Measurements from ENCODE around the gene TMEM253. TPM values are rescaled to one million over a fixed set of nuclear protein-coding genes. Genes with fewer than 3 reads are reported as not detected.

TMEM253 gene
- total RNA-seq, 1 donor from 2014 or later, result 0.19 TPM

DNA sequence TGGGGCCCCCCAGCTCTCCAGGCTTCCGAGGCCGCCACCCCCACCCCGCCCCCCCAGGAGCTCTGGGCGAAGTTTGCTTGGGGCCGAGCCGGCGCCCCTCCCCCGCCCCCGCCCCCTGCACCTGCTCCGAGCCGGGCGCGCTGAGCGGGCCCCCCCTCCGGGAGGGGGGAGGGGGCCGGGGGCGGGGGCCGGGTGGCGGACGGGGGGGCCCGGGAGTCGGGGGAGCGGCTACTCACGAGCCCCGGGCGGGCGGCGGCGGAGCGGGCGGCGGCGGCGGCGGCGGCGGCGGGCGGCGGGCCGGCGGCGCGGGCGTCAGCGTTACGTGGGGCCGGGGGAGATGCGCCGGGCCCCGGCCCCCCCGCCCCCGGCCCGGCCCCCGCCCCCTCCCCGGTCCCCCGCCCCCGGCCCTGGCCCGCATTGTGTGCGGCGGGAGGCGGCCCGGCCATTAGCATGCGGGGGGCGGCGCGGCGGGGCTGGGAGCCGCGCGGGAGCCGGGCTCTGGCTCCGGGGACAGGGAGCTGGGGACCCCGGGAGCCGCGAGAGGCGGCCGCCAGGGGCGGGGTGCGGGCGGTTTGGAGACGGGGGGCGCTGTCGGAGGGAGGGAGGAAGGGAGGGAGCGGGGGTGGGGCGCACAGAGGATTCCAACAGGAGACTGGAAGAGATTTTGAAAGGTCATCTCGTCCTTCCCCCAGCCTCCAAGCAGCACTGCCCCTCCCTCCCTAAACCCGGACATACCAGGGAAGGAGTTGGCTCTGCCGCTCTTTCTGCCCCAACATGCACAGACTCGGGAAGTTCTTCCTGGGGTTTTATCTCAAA is 2.6 kb upstream of the TMEM253 start, which contains the start of gene ZNF219:
Gene ZNF219, minus strand, starts transcription at position 580 of the 816 bp plus-strand sequence. CDS start 5,064 bp downstream, outside the sequence.
- TF ChIP-seq, protein P1, sequence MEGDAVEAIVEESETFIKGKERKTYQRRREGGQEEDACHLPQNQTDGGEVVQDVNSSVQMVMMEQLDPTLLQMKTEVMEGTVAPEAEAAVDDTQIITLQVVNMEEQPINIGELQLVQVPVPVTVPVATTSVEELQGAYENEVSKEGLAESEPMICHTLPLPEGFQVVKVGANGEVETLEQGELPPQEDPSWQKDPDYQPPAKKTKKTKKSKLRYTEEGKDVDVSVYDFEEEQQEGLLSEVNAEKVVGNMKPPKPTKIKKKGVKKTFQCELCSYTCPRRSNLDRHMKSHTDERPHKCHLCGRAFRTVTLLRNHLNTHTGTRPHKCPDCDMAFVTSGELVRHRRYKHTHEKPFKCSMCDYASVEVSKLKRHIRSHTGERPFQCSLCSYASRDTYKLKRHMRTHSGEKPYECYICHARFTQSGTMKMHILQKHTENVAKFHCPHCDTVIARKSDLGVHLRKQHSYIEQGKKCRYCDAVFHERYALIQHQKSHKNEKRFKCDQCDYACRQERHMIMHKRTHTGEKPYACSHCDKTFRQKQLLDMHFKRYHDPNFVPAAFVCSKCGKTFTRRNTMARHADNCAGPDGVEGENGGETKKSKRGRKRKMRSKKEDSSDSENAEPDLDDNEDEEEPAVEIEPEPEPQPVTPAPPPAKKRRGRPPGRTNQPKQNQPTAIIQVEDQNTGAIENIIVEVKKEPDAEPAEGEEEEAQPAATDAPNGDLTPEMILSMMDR (IDR thresholded peaks at IDR 0.05; ENCODE audit: borderline replicate concordance), result peak; percentile 22
- peak; percentile 74 for DNase-seq
- Histone ChIP-seq H3K36me3 (no peaks in the 10 kb centered on the region), H3K4me1 (peaks cover 52% of the 10 kb centered on the region), H3K27ac (replicated peaks) (peak within 1 kb of the TSS; percentile 83), H3K27me3 (ENCODE audit: low read depth) (no peaks in the 10 kb centered on the region), H3K9me3 (replicated peaks) (no peaks in the 10 kb centered on the region), H3K4me3 (peak within 1 kb of the TSS; percentile 71)
- intact Hi-C loops (cut with micrococcal nuclease), result no loop called here

DNA sequence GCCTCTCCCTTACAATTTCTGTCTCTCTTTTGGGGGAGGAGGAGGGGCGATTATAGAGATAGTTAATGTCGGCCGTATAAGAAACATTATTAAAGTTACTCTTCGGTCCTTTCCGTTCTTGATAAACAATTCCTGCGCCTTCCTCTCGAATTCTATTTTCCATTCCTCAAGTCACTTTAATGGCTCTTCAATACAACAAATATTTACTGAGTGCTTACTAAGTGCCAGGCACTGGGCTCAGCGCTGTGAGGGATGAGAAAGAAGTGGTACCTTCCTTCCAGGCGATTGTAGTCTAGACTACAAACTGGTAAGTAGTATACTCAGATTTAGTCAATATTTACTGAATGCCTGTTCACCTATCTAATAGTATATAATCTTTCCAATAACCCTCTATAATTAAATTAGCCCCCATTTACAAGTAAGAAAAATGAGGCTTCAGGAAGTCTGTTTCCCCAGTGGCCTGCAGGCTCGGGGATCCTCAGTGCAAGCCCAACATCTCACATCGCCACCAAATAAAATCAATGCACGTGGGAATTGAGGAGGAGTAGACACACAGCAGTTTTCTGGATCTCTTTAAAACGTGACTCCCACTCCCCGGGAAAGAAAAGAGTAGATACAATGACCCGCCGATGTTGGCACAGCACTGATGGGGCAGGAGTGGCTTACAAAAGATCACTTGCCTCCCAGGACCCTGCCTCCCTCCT is 1.8 kb upstream of the TMEM253 start:
- H3K4me1 ChIP-seq, result peaks cover 55% of the 10 kb centered on the region
- TF ChIP-seq, protein P1 (IDR thresholded peaks at IDR 0.05; ENCODE audit: borderline replicate concordance), result no peak
- intact Hi-C loops (cut with micrococcal nuclease), result no loop called here

DNA sequence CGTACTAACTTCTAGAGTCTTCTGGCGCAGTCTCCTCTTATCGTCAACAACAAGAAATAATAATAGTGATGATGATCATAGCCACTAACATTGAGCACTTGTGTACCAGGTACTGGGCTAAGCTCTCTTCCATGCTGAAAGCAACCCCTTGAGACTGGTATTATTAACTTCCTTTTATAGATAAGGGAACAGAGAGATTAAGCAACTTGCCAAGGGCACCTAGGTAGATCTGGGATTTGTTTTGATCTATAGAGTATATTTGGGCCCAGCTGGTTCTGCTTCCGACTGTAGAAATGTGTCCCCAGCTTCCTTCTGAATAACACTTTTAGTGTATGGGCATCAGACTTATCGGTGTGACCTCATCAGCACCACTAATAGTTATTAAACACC is 1.3 kb upstream of the TMEM253 start:
- Histone ChIP-seq H3K27me3 (ENCODE audit: low read depth) (no peaks in the 10 kb centered on the region), H3K36me3 (no peaks in the 10 kb centered on the region), H3K27ac (replicated peaks) (peak overlapping the region; percentile 83), H3K9me3 (replicated peaks) (no peaks in the 10 kb centered on the region), H3K4me1 (peaks cover 56% of the 10 kb centered on the region), H3K4me3 (peak overlapping the region; percentile 71)
- intact Hi-C loops (cut with micrococcal nuclease), result no loop called here
- no peak for DNase-seq
- TF ChIP-seq, protein P1 (IDR thresholded peaks at IDR 0.05; ENCODE audit: borderline replicate concordance), result no peak

More for the DNA sequence above, 1.8 kb upstream of the TMEM253 start:
- Histone ChIP-seq H3K27ac (replicated peaks) (peak overlapping the region; percentile 83), H3K4me3 (peak overlapping the region; percentile 71), H3K9me3 (replicated peaks) (no peaks in the 10 kb centered on the region), H3K36me3 (no peaks in the 10 kb centered on the region), H3K27me3 (ENCODE audit: low read depth) (no peaks in the 10 kb centered on the region)
- no peak for DNase-seq

DNA sequence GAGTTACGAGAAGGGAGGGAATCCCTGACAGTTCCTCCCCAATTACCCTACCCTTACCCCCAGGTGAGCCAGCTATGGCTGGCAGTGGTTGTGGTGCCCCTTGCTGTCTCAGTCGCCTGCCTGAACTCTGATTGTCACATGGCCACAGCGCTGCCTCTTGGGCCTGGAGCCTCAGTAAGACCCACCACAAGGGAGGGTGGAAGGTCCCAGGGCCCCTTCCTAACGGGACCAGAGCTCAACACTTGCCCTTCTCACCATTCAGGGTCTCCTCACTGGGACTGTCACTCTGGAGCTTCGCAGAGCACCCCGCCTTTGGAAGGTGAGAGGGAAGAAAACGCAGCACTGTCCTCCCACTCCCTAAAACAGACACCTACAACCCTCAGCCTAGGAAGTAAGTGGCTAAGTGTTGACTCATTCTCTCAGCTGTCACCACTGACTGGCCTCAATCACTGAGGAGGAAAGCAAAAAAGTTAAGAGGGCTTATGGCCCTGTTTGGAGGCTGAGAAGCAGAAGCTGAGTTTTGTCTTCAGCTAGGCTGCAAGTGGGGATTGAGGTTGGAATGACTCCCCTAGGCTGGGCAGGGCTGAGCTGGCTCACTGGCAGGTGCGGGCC is 1.0 kb downstream of the TMEM253 start:
- Histone ChIP-seq H3K9me3 (replicated peaks) (no peaks in the 10 kb centered on the region), H3K36me3 (no peaks in the 10 kb centered on the region), H3K4me1 (peaks cover 64% of the 10 kb centered on the region), H3K27ac (replicated peaks) (no peak overlapping the region), H3K27me3 (ENCODE audit: low read depth) (no peaks in the 10 kb centered on the region), H3K4me3 (no peak overlapping the region)
- intact Hi-C loops (cut with micrococcal nuclease), result loop anchor here (5.0 kb wide), 1 partner anchor 35 kb away; no protein-coding TSS in a partner anchor
- no peak for DNase-seq
- TF ChIP-seq, protein P1 (IDR thresholded peaks at IDR 0.05; ENCODE audit: borderline replicate concordance), result no peak

All from left ventricle myocardium inferior (tissue), 1 donor.